Panc1 (cell line): ENCODE measurements around the gene ZNF613. TPM values are rescaled to one million over a fixed set of nuclear protein-coding genes. Genes with fewer than 3 reads are reported as not detected.

Source experiments
- ATAC-seq: fragments of 200-7000 bp; cut with Tn5 transposase; 2 replicates; pipeline ENCODE4 v1.9.1; 2020; ENCODE audit warnings: mild to moderate bottlenecking, moderate library complexity
- BruUV-seq: library from RNA; stranded (reverse); fragments of 400-500 nt; replicated peaks from 2 replicates; lab custom pipeline; 2021; lab: Mats Ljungman, UMichigan
- CTCF ChIA-PET: fragments of 300-600 bp; sonication (Branson Sonifier 250); formaldehyde crosslinking; loops from one replicate; lab custom pipeline; 2022; ENCODE audit warnings: antibody characterized with exemption; lab: Charles Lee
- POLR2A ChIA-PET: fragments of 300-600 bp; sonication (Branson Sonifier 250); formaldehyde crosslinking; loops from one replicate; lab custom pipeline; 2022; ENCODE audit warnings: antibody characterized with exemption; lab: Charles Lee
- DNase-seq: peaks from one replicate; pipeline ENCODE4 v3.0.0-alpha.2; 2010; ENCODE audit warnings: low read depth, low spot score
- H3K27ac ChIP-seq: 2 replicates; pipeline ENCODE4 v1.5.1; 2011; ENCODE audit warnings: mild to moderate bottlenecking, low read length, inconsistent platforms
- H3K27me3 ChIP-seq: fragments of 200-500 bp; sonication (Bioruptor generic); 2 replicates; pipeline ENCODE4 v1.6.0; 2014; ENCODE audit warnings: low read length, inconsistent platforms; ENCODE audit not compliant: control insufficient read depth, insufficient read depth
- H3K36me3 ChIP-seq: fragments of 200-500 bp; sonication (Bioruptor generic); 2 replicates; pipeline ENCODE4 v1.5.1; 2014; ENCODE audit warnings: inconsistent platforms, mild to moderate bottlenecking, low read length, moderate library complexity; ENCODE audit not compliant: control insufficient read depth, insufficient read depth
- H3K4me1 ChIP-seq: 2 replicates; pipeline ENCODE4 v1.5.1; 2011; ENCODE audit warnings: inconsistent platforms, mild to moderate bottlenecking, low read length, moderate library complexity; ENCODE audit not compliant: control insufficient read depth, insufficient read depth
- H3K4me3 ChIP-seq, 2 experiments: 2 replicates each; pipeline ENCODE4 v1.5.1; 2011 to 2012; ENCODE audit warnings: low read depth in 2 of 2, low read length in 2 of 2, mild to moderate bottlenecking in 2 of 2, inconsistent platforms in 1 of 2, moderate library complexity in 1 of 2
- H3K9me3 ChIP-seq: fragments of 200-500 bp; sonication (Bioruptor generic); 2 replicates; pipeline ENCODE4 v1.5.1; 2014; ENCODE audit warnings: low read depth, mild to moderate bottlenecking, inconsistent platforms, low read length, moderate library complexity; ENCODE audit not compliant: control insufficient read depth, insufficient read depth
- POLR2AphosphoS5 ChIP-seq: IDR thresholded peaks from 2 replicates; pipeline ENCODE4 v1.6.1; 2012; ENCODE audit warnings: mild to moderate bottlenecking, low read depth, low read length, moderate library complexity
- REST ChIP-seq, 2 experiments: IDR thresholded peaks; 2 replicates each; pipeline ENCODE4 v1.6.1; 2011 to 2012; ENCODE audit warnings: low read depth in 2 of 2, control low read depth in 1 of 2, low read length in 1 of 2, mild to moderate bottlenecking in 1 of 2, moderate library complexity in 1 of 2; ENCODE audit not compliant: insufficient read depth in 1 of 2
- SIN3A ChIP-seq: IDR thresholded peaks from 2 replicates; pipeline ENCODE4 v1.6.1; 2012; ENCODE audit warnings: low read depth, mild to moderate bottlenecking, low read length, moderate library complexity, borderline replicate concordance; ENCODE audit not compliant: insufficient read depth
- TCF7L2 ChIP-seq: IDR thresholded peaks from 2 replicates; pipeline ENCODE4 v1.6.1; 2011; ENCODE audit warnings: mild to moderate bottlenecking, low read depth, low read length, inconsistent platforms
- in situ Hi-C: cut with HindIII; loops from 2 replicates; pipeline ENCODE4 v1.10.0; 2016; ENCODE audit warnings: low sequenced_read_pairs, low pct_unique_long_range_greater_than_20kb
- intact Hi-C: fragments of 100-400 bp; cut with micrococcal nuclease; formaldehyde crosslinking; loops from one replicate; pipeline ENCODE4 v1.10.0; 2022; ENCODE audit not compliant: unreplicated experiment
- total RNA-seq: library from RNA; stranded (reverse); gene quantifications from one replicate; pipeline ENCODE4 v1.2.1, GENCODE V29; 2021; ENCODE audit not compliant: unreplicated experiment
- TF ChIP-seq, protein P1 (sequence below): fragments of 450-650 bp; IDR thresholded peaks from 2 replicates; pipeline ENCODE4 v1.5.1; 2017; ENCODE audit warnings: mild to moderate bottlenecking

ZNF613 gene
- total RNA-seq, 1 experiment from 2014 or later: 3.1 TPM

- no TSS peak for BruUV-seq
- POLR2A ChIA-PET: no interaction called here
- in situ Hi-C loops (no loop called here), intact Hi-C loops (no loop called here)
- TF ChIP-seq REST (IDR thresholded peaks at IDR 0.05; ENCODE audit: insufficient read depth in 1 of 2, low read depth in 2 of 2, low read length in 1 of 2) (no peak), SIN3A (no peak)
- H3K27me3 ChIP-seq: no peaks in the 10 kb centered on the region
- no peak overlapping the region for H3K4me3 ChIP-seq
- H3K27ac ChIP-seq: no peak overlapping the region
- H3K4me1 ChIP-seq: no peaks in the 10 kb centered on the region
- no peaks in the 10 kb centered on the region; the same call in 1 of the 2 replicates for H3K36me3 ChIP-seq
- CTCF ChIA-PET: no interaction called here
- no peak for DNase-seq
- H3K9me3 ChIP-seq: peaks cover 30% of the 10 kb centered on the region; the same call in 1 of the 2 replicates
- no peak for ATAC-seq
These were observed 11.7 kb downstream of the ZNF613 start for GRCh38 chr19:51938936-51939335.

- H3K36me3 ChIP-seq: no peaks in the 10 kb centered on the region; the same call in 1 of the 2 replicates
- in situ Hi-C loops: no loop called here
- H3K27me3 ChIP-seq: no peaks in the 10 kb centered on the region
- no TSS peak for BruUV-seq
- no peak overlapping the region for H3K4me3 ChIP-seq
- no peaks in the 10 kb centered on the region for H3K4me1 ChIP-seq
- peaks cover 59% of the 10 kb centered on the region for H3K9me3 ChIP-seq
- ChIA-PET POLR2A (no interaction called here), CTCF (no interaction called here)
- no peak overlapping the region for H3K27ac ChIP-seq
- DNase-seq: no peak
- TF ChIP-seq, protein P1, sequence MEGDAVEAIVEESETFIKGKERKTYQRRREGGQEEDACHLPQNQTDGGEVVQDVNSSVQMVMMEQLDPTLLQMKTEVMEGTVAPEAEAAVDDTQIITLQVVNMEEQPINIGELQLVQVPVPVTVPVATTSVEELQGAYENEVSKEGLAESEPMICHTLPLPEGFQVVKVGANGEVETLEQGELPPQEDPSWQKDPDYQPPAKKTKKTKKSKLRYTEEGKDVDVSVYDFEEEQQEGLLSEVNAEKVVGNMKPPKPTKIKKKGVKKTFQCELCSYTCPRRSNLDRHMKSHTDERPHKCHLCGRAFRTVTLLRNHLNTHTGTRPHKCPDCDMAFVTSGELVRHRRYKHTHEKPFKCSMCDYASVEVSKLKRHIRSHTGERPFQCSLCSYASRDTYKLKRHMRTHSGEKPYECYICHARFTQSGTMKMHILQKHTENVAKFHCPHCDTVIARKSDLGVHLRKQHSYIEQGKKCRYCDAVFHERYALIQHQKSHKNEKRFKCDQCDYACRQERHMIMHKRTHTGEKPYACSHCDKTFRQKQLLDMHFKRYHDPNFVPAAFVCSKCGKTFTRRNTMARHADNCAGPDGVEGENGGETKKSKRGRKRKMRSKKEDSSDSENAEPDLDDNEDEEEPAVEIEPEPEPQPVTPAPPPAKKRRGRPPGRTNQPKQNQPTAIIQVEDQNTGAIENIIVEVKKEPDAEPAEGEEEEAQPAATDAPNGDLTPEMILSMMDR: no peak
- no peak for TF ChIP-seq POLR2AphosphoS5
- TF ChIP-seq REST (IDR thresholded peaks at IDR 0.05; ENCODE audit: insufficient read depth in 1 of 2, low read depth in 2 of 2, low read length in 1 of 2): no peak
- no peak for TF ChIP-seq SIN3A
- TF ChIP-seq TCF7L2: no peak
- no peak for ATAC-seq
- intact Hi-C loops: no loop called here
These were observed 17.7 kb downstream of the ZNF613 start for GRCh38 chr19:51944798-51945552.
